B cell (primary cell): Measurements from ENCODE around the gene STARD10. TPM values are rescaled to one million over a fixed set of nuclear protein-coding genes. Genes with fewer than 3 reads are reported as not detected.

Source experiments
- ATAC-seq: fragments of 200-7000 bp; cut with Tn5 transposase; one replicate; pipeline ENCODE4 v1.10.0; 2021; ENCODE audit warnings: low read depth, mild to moderate bottlenecking, moderate number of reproducible peaks, moderate library complexity
- CTCF ChIA-PET: fragments of 350-600 bp; sonication (Branson Sonifier 250); formaldehyde crosslinking; loops from one replicate; lab custom pipeline; 2021; ENCODE audit warnings: antibody characterized with exemption, inconsistent platforms; lab: Charles Lee
- POLR2A ChIA-PET: fragments of 350-600 bp; sonication (Branson Sonifier 250); formaldehyde crosslinking; loops from one replicate; lab custom pipeline; 2021; ENCODE audit warnings: antibody characterized with exemption; lab: Charles Lee
- DNase-seq: peaks from one replicate; pipeline ENCODE4 v3.0.0; 2013
- H2AFZ ChIP-seq: 2 replicates; pipeline ENCODE4 v1.6.1; 2012; ENCODE audit warnings: mild to moderate bottlenecking, low read depth, low read length; ENCODE audit not compliant: insufficient read depth, poor library complexity, severe bottlenecking
- H3K27ac ChIP-seq, 2 donors: 1 replicate in 1 of 2; 2 replicates in 1 of 2; pipeline ENCODE4 v1.5.1; 2012 to 2013; ENCODE audit warnings: low read length in 2 of 2, mild to moderate bottlenecking in 2 of 2, moderate library complexity in 1 of 2
- H3K27me3 ChIP-seq, 4 experiments: fragments of 200-600 bp in 1 of 4; sonication (generic) in 1 of 4; replicated peaks in 1 of 4; 1 replicate in 2 of 4; 2 replicates in 2 of 4; pipeline versions ENCODE4 v1.6.1 to v1.7.0; 2013 to 2016; ENCODE audit warnings: low read length in 3 of 4, mild to moderate bottlenecking in 2 of 4, mixed read lengths in 1 of 4, moderate library complexity in 1 of 4; ENCODE audit not compliant: insufficient read depth in 4 of 4, control insufficient read depth in 3 of 4; ENCODE audit errors: control extremely low read depth in 1 of 4
- H3K36me3 ChIP-seq, 2 experiments: replicated peaks in 1 of 2; 1 replicate in 1 of 2; 2 replicates in 1 of 2; pipeline versions ENCODE4 v1.6.1 to v1.7.1; 2013; ENCODE audit warnings: low read length in 1 of 2; ENCODE audit not compliant: insufficient read depth in 2 of 2, control insufficient read depth in 1 of 2; ENCODE audit errors: control extremely low read depth in 1 of 2, extremely low read depth in 1 of 2
- H3K4me1 ChIP-seq, 2 donors: fragments of 200-600 bp in 1 of 2; sonication (generic) in 1 of 2; 1 replicate in 1 of 2; 2 replicates in 1 of 2; pipeline versions ENCODE4 v1.5.1 to v1.6.1; 2013 to 2017; ENCODE audit warnings: low read length in 2 of 2; ENCODE audit not compliant: control insufficient read depth in 2 of 2, insufficient read depth in 2 of 2
- H3K4me2 ChIP-seq: replicated peaks from 2 replicates; pipeline ENCODE3; 2012; ENCODE audit warnings: mild to moderate bottlenecking, low read depth, low read length; ENCODE audit not compliant: poor library complexity, severe bottlenecking
- H3K4me3 ChIP-seq, 5 experiments: fragments of 200-600 bp in 1 of 5; sonication (generic) in 1 of 5; 1 replicate in 3 of 5; 2 replicates in 2 of 5; pipeline versions ENCODE4 v1.5.1 to v1.7.0; 2011 to 2016; ENCODE audit warnings: low read length in 4 of 5, mild to moderate bottlenecking in 4 of 5, low read depth in 2 of 5, control low read depth in 1 of 5, moderate library complexity in 1 of 5; ENCODE audit not compliant: insufficient read depth in 1 of 5; ENCODE audit errors: control extremely low read depth in 1 of 5, extremely low read depth in 1 of 5
- H3K79me2 ChIP-seq: fragments of 200-600 bp; sonication (generic); one replicate; pipeline ENCODE4 v1.6.0; 2016; ENCODE audit warnings: low read length; ENCODE audit not compliant: control insufficient read depth, insufficient read depth
- H3K9ac ChIP-seq: fragments of 200-600 bp; sonication (generic); 2 replicates; pipeline ENCODE4 v1.6.1; 2017; ENCODE audit warnings: mild to moderate bottlenecking, low read length, moderate library complexity
- H3K9me3 ChIP-seq, 3 donors: one replicate each; pipeline versions ENCODE4 v1.6.1 to v1.7.1; 2013; ENCODE audit warnings: low read length in 2 of 3; ENCODE audit not compliant: control insufficient read depth in 2 of 3, insufficient read depth in 1 of 3; ENCODE audit errors: control extremely low read depth in 1 of 3
- H4K20me1 ChIP-seq: 2 replicates; pipeline ENCODE4 v1.6.0; 2012; ENCODE audit warnings: mild to moderate bottlenecking, low read length; ENCODE audit not compliant: insufficient read depth, control insufficient read depth, poor library complexity, severe bottlenecking
- H3K27ac Mint-ChIP-seq: one replicate; pipeline ENCODE4 v1.8.0; 2021; ENCODE audit warnings: mixed read lengths
- H3K27me3 Mint-ChIP-seq: one replicate; pipeline ENCODE4 v1.8.0; 2021; ENCODE audit warnings: mixed read lengths
- H3K4me1 Mint-ChIP-seq: one replicate; pipeline ENCODE4 v1.8.0; 2021; ENCODE audit warnings: mixed read lengths
- H3K4me3 Mint-ChIP-seq: one replicate; pipeline ENCODE4 v1.8.0; 2021; ENCODE audit warnings: mixed read lengths
- H3K9me3 Mint-ChIP-seq: one replicate; pipeline ENCODE4 v1.8.0; 2022; ENCODE audit warnings: mixed read lengths; ENCODE audit not compliant: insufficient read depth
- EZH2 ChIP-seq: IDR thresholded peaks from 2 replicates; pipeline ENCODE4 v1.6.1; 2012; ENCODE audit warnings: borderline replicate concordance, low read depth, mild to moderate bottlenecking, moderate library complexity, low read length; ENCODE audit not compliant: insufficient read depth, poor library complexity, severe bottlenecking
- WGBS: methylation state at CpG from one replicate; pipeline ENCODE4 v1.1.5; 2013; ENCODE audit warnings: missing lambda C conversion rate; ENCODE audit not compliant: insufficient coverage; 5-methylcytosine and 5-hydroxymethylcytosine counted together
- intact Hi-C: fragments of 100-400 bp; cut with micrococcal nuclease; formaldehyde crosslinking; loops from one replicate; pipeline ENCODE4 v1.10.0; 2022
- polyA plus RNA-seq: library from polyadenylated mRNA; depleted of rRNA; stranded (reverse); fragments of >200 nt; gene quantifications from 2 replicates; pipeline ENCODE4 v1.2.3, GENCODE V29; 2012
- total RNA-seq, 2 donors: library from RNA; stranded (reverse); fragments of 120-200 nt in 1 of 2; gene quantifications; 1 replicate in 1 of 2; 2 replicates in 1 of 2; pipeline versions ENCODE4 v1.2.3 to v1.2.4, GENCODE V29; 2013 to 2022
- TF ChIP-seq, protein P1 (sequence below): fragments of 200-600 bp; IDR thresholded peaks from one replicate; pipeline ENCODE4 v1.8.0; 2022; ENCODE audit warnings: antibody characterized with exemption, mild to moderate bottlenecking

Gene STARD10
- total and polyA plus RNA-seq, 2 donors (not counting 1 experiment from before 2014, with no cell fraction given), result 37.5 to 39.2 TPM

DNA sequence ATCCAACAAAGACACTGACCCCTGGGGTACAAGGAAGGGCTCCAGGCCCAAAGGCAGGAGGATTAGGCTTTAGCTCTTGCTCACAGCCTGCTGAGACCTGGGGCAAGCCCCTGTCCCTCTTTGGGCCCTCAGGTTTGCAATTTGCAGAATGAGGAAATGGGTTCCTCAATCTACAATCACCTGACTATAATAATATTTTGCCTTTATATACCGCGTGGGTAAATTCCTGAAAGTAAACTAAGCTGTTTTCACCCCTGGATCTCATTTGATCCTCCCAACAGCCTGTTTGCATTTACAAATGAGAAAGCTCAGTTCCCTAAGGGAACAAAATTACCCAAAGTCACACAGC is 797 bp downstream of the STARD10 start:
- H4K20me1 ChIP-seq, result no peaks in the 10 kb centered on the region
- no peaks in the 10 kb centered on the region for H3K36me3 ChIP-seq
- H3K27ac ChIP-seq, result peak overlapping the region; percentile 94 to 97
- WGBS, result no CpG with 5 or more reads among the region's 2 CpGs
- TF ChIP-seq EZH2, result no peak
- TF ChIP-seq, protein P1, sequence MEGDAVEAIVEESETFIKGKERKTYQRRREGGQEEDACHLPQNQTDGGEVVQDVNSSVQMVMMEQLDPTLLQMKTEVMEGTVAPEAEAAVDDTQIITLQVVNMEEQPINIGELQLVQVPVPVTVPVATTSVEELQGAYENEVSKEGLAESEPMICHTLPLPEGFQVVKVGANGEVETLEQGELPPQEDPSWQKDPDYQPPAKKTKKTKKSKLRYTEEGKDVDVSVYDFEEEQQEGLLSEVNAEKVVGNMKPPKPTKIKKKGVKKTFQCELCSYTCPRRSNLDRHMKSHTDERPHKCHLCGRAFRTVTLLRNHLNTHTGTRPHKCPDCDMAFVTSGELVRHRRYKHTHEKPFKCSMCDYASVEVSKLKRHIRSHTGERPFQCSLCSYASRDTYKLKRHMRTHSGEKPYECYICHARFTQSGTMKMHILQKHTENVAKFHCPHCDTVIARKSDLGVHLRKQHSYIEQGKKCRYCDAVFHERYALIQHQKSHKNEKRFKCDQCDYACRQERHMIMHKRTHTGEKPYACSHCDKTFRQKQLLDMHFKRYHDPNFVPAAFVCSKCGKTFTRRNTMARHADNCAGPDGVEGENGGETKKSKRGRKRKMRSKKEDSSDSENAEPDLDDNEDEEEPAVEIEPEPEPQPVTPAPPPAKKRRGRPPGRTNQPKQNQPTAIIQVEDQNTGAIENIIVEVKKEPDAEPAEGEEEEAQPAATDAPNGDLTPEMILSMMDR, result no peak
- ChIA-PET CTCF (interaction anchor here (0.8 to 10.6 kb wide), 17 partner anchors 10 to 385 kb away, joined by 3 to 390 read pairs (median 4); partner anchors contain the start of gene ATG16L2), POLR2A (interaction anchor here (0.6 to 4.8 kb wide), 10 partner anchors 11 to 71 kb away, joined by 3 to 39 read pairs (median 6); partner anchors contain the start of gene ATG16L2)
- H3K27ac Mint-ChIP-seq, result peak overlapping the region; percentile 100
- no peaks in the 10 kb centered on the region for H3K27me3 Mint-ChIP-seq
- peak overlapping the region; percentile 17 to 98 (median 85) for H3K4me3 ChIP-seq
- DNase-seq (no peak), ATAC-seq (no peak)
- intact Hi-C loops, result loop anchor here (1.0 kb wide), 4 partner anchors 22 to 109 kb away; partner anchors contain the start of gene ARAP1
- H3K4me2 ChIP-seq, result peak overlapping the region; percentile 62
- H3K9me3 ChIP-seq, result no peaks in the 10 kb centered on the region
- H3K9me3 Mint-ChIP-seq, result no peaks in the 10 kb centered on the region
- H3K4me1 ChIP-seq, result peaks cover 23 to 29% of the 10 kb centered on the region in 2 donors
- peak overlapping the region; percentile 95 for H3K9ac ChIP-seq
- H3K4me3 Mint-ChIP-seq, result peak overlapping the region; percentile 99
- H2AFZ ChIP-seq, result peak overlapping the region; percentile 90
- peaks cover 10% of the 10 kb centered on the region for H3K79me2 ChIP-seq
- peaks cover 38% of the 10 kb centered on the region for H3K4me1 Mint-ChIP-seq
- H3K27me3 ChIP-seq, result no peaks in the 10 kb centered on the region

DNA sequence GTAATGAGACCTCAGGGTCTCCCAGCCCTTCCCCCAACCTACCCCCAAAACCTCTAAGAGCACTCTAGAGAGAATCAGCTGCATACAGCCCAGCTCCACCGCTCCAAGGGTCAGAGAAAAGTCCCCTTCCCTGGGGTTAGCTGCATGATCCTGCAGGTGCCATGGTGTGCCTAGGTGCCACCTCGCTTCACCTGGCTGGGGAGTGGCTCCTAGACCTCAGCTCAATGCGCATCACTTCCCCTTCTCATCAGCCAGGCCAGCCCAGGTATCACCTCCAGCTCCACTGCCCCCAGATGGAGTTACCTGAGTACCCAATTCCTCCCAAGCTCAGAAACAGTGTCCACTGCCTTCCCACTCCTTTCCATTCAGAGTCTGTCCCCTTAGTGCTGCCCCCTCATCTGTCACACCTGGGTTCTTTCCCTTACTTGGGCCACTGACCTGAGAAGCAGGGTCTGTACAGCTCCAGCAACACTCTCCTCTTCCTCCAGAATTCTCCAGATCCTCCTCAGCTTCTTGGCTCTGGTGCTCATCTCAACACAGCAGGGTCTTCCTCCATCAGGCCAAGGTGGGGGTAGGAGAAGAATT is 1.3 kb downstream of the STARD10 start:
- Mint-ChIP-seq H3K9me3 (no peaks in the 10 kb centered on the region), H3K27ac (peak overlapping the region; percentile 100), H3K4me1 (peaks cover 43% of the 10 kb centered on the region), H3K27me3 (no peaks in the 10 kb centered on the region), H3K4me3 (peak overlapping the region; percentile 99)
- DNase-seq (peak; percentile 59), ATAC-seq (no peak)
- H3K9ac ChIP-seq, result peak overlapping the region; percentile 95
- H2AFZ ChIP-seq, result peak overlapping the region; percentile 90
- WGBS, result 85% methylated on average over 3 of the region's 3 CpGs
- H4K20me1 ChIP-seq, result no peaks in the 10 kb centered on the region
- no peaks in the 10 kb centered on the region for H3K36me3 ChIP-seq
- peaks cover 28 to 34% of the 10 kb centered on the region in 2 donors for H3K4me1 ChIP-seq
- ChIA-PET CTCF (interaction anchor here (0.7 to 10.6 kb wide), 18 partner anchors 10 to 385 kb away, joined by 3 to 390 read pairs (median 4); partner anchors contain the start of gene ATG16L2), POLR2A (interaction anchor here (0.6 to 4.8 kb wide), 9 partner anchors 11 to 70 kb away, joined by 3 to 39 read pairs (median 6); partner anchors contain the start of gene ATG16L2)
- no peak for TF ChIP-seq EZH2
- TF ChIP-seq, protein P1, result no peak
- H3K79me2 ChIP-seq, result peaks cover 10% of the 10 kb centered on the region
- no peak overlapping the region for H3K4me3 ChIP-seq
- H3K9me3 ChIP-seq, result no peaks in the 10 kb centered on the region
- peak overlapping the region; percentile 62 for H3K4me2 ChIP-seq
- intact Hi-C loops, result loop anchor here (1.0 kb wide), 4 partner anchors 23 to 108 kb away; partner anchors contain the start of gene ARAP1
- H3K27ac ChIP-seq, result peak overlapping the region; percentile 94 to 97
- no peaks in the 10 kb centered on the region for H3K27me3 ChIP-seq
